A204.1 (cell line): Measurements from ENCODE around the gene GRHL1.

Source experiments
- FAIRE-seq: peaks from 2 replicates; lab custom pipeline; 2012; peaks lifted over from hg19 to GRCh38; lab: Jason Lieb, UNC

The GRHL1 gene

DNA sequence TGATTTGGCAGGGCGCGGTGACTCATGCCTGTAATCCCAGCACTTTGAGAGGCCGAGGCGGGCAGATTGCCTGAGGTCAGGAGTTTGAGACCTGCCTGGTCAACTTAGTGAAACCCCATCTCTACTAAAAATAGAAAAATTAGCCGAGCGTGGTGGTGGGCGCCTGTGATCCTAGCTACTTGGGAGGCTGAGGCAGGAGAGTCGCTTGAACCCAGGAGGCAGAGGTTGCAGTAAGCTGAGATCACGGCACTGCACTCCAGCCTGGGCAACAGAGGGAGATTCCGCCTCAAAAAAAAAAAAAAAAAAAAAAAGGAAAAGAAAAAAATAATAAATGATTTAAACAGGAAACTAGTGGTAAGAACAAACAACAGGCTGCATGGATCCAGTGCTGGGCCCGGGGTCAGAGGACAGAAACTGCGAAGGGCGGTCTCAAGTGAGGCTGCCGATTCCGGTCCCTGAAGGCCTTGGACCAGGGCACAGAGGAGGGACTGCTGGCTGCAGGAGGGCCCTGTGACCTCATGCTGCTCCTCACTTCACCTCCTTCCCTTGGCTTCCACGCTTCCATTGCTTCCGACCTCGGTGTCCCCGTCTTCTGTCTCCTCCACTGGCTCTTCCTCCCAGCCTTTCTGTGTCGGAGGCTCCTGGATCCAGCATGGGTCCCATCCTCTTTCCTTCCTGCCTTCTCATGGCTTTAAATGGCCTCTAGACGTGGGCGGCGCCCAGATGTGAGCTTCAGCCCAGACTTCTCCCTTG, 2.1 kb upstream of the GRHL1 start:
- no peak for FAIRE-seq

DNA sequence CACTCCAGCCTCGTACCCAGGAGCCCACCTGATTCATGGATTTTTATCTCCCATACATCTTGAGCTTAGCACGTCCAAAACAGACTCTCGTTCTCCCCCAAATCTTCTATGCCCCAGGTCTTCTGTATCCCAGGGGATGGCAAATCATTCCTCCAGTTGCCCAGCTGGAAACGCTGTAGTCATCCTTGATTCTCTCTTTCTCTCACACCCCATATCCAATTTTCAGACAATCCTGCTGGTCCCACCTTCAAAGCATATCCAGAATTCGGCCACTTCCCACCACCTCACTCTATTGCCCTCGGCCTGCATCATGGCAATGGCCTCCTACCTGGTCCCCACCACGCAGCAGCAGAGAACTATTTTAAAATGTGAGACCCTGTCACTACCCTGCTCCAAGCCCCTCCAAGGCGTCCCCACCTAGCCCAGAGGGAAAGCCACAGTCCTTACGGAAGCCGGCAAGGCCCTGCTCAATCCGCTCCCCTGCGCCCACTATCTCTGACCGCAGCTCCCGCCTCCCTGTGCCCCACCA, 1.4 kb upstream of the GRHL1 start:
- no peak for FAIRE-seq

DNA sequence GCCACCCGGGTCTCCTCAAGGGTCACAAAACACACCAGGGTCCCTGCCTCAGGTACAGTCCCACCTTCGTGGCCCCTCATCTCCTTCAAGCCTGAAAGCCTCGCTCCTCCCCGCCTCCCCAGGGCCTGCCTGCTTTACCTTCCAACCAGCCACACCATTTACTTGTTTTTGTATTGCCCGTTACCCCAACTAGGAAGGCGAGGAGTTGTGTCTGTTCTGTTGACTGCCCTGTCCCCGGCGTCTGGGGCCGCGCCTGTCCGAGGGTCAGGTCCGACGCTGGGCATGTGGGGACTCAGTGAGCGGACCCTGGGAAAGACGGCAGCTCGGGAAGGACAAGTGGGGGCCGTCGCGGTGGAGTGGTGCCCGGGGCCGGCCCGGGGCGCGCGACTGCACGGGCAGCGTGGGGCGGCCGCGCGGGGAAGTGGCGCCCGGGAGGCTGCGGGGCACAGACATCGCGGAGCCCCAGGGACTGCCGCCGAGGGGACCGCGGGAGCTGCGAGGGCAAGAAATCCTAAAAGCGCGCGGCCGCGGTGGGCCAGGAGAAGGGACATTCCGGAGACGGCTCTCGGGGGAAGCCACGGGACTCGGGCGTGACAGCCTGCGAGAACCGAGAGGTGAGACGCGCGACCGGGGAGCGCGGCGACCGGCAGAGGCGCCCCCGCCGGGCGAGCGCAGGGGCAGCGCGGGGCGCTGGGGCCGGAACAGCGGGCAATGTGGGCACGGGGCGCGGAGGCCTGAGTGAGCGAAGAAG, 797 bp upstream of the GRHL1 start:
- no peak for FAIRE-seq

DNA sequence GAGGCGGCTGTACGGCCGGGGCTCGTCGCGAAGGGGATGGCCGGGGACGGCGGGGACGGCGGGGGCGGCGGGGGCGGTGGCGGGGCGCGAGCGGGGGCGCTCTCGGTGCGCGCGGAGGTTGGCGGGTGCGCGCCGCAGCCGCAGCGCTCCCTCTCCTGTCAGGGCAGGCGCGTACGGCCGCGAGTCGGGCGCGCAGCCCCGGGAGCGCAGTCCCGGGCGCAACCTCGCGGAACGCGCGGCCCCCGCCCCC, 296 bp upstream of the GRHL1 start:
- no peak for FAIRE-seq

DNA sequence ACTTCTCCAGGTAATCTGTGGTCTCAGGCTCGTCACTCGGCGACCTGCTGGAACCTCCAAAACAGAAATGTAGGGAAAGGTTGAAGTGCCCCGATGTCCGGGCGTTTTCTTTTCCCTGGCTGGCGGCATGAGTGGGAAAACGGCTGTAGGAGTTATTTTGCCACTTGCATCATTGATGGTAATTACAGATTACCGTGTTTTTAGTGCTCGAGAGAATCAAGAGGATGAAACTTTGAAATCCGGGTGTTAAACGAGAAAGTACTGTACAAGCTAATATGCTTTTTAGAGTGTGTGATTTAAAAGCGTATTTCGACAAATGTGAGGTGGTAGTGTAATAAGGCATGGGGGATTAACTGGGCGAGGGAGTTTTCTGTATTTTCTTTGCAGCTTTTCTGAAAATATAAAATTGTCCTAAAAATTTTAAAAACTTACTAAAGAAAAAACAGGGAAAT, 819 bp downstream of the GRHL1 start:
- no peak for FAIRE-seq

DNA sequence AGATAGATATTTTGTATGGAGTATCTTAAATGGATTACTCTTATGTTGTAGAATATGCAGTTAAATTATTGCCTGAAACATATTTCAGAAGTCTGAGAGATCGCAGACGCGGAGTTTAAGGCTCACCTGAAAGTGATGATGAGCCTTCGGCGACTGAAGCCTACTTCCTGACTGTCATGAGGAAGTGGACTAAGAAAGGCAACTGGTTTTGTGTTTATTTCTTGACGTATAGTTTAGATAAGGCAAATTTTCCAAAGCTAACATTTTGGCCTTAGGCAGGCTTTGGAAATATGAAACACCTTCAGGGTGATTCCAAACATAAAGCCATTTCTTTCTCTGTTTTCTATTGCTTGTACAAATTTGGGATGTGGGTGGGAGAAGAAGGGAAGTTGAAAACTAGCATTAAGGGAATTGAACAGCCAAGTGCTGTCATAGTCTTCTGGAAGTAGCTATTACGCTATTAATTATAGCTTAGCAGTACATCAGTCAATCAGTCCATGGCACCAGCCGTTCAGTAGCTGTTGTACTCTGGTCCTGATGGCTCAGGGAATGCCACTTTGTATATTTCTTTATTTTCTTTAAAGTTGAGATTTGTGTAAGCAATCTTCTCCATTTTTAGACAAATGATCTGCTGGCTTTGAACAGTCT, 1.5 kb downstream of the GRHL1 start:
- no peak for FAIRE-seq

DNA sequence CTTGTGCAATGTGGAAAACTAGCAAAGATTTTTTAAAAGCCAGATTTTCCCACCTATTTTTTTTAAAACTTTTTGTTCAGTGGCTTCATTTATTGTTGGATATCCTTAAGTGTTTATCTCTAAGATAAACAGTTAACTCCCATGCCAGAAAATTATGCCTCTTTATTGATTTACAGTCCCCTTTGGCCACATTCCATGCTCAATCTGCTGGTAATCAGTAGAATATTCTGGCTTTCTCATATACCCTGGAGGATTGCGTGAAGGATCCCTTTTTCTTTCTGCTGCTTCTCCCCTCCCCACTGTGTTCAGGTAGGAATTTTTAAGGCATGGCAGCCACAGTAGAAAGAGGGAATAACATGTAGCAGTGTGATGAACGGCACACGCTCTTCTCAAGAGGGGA, 2.6 kb downstream of the GRHL1 start:
- FAIRE-seq = no peak

DNA sequence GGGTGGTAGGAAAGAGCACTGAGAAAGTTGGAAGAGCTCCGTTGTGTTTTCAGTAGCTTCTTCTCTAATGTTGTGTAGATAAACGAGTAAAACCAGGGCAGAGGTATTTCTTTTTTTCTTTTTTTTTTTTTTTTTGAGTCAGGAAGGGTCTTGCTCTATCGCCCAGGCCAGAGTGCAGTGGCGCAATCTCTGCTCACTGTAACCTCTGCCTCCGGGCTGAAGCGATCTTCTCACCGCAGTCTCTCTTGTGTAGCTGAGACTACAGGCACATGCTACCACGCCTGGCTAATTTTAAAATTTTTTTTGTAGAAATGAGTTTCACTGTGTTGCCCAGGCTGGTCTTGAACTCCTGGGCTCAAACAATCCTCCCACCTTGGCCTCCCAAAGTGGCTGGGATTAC, 6.6 kb downstream of the GRHL1 start:
- no peak for FAIRE-seq

DNA sequence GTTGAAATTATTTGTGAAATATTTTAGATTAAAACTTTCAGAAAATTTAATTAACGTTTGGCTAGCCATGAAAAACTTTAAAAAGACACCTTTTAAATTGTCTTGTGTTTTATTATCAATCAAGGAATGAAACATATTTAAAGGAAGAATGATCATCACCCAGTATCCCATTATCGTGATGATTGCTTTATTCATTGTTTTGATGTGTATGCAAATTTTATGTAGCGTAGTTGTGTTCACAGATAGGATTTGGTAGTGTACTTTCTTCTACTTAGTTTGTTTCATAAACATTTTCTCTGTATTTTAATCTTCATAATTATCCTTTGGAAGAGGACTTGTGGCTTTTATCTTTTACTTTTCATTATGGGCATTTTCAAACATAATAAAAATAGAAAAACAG, 7.8 kb downstream of the GRHL1 start:
- no peak for FAIRE-seq

DNA sequence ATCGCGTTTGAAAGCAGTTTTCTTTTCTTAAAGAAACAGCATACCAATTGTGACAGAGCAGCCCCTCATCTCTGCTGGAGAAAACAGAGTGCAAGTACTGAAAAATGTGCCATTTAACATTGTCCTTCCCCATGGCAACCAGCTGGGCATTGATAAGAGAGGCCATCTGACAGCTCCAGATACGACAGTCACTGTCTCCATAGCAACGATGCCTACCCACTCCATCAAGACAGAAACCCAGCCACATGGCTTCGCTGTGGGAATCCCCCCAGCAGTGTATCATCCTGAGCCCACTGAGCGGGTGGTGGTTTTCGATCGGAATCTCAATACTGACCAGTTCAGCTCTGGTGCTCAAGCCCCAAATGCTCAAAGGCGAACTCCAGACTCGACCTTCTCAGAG, 9.5 kb downstream of the GRHL1 start:
- FAIRE-seq = no peak

DNA sequence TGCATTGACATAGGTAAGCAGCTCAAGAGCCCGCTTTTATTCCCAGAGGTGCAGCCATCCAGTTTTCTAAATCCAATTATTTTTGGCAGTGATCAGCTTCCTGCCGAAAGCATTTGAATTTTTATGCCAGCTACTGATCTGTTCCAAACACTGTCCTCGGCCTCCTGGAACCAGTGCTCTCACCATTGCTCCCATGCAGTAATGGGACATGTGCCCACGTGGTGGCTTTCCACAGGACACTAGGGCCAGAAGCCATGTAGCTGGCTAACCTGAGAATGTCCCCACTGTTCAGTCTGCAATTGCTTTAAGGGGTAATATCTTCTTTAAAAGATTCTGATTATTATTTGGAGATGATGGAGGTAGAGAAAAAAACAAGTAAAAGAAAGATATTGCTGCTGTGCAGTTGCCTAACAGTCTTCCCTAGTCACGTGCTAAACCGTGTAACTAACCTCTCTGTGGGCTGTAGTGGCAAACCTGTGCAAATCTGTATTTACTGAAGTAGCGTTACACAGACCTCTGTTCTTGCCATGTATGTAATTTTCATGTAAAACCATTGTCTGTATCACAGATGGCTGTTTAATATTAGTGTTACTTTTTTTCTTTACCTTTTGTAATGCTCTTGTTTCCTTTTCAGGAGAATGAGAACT, 13.0 kb downstream of the GRHL1 start:
- no peak for FAIRE-seq

DNA sequence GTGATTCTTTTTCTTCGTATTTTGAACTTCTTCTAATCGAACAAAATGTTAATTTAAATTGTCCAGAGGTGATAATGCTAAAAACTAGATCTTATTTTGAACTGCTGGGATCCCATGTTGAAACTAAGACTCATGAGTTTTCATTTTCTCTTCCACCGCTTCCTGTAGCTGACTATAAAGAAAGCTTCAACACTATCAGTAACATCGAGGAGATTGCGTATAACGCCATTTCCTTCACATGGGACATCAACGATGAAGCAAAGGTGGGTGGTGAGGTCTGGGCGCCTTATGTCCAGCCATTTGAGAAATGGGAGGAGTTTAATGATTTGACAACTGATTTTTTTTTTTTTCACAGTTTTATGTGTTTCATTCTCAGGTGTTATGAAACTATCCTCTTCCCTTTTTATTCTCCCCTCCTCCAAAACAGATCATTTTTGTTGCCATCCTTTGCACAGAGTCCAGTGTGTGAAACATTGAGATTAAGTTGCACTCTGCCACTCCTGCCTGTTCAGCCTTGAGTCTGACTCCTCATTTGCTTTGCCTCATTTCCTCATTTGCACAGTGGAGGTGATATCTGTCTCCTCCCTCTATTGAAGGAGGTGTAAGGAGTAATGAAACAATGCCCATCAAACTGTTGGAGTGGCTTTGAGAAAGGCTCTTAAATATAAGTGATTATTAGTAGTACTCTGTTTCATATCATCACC, 13.8 kb downstream of the GRHL1 start:
- FAIRE-seq = no peak

DNA sequence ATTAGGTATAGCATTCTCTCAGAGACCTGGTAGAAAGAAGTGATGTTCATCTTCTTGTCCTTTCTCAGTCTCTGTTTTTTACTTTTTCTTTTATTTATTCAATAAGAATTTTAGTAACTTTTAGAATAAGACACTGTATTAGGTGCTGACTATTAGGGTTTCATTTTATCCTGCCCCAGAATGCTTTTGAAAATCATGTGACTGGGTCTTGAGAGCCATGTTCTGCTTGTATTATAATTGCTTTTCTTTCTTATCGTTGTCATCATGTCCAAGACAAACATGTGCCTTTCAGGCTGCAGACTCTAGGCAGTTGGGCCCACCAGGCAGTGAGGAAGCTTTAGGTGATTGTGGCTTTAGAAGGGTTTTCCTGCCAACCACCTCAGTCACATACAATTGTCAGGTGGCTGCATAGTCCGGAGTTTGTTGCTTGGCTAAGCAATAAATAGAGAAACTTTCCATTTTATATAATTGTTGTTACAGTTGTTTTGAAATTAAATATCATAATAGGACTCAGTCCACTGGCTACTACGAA, 15.1 kb downstream of the GRHL1 start:
- FAIRE-seq = no peak

DNA sequence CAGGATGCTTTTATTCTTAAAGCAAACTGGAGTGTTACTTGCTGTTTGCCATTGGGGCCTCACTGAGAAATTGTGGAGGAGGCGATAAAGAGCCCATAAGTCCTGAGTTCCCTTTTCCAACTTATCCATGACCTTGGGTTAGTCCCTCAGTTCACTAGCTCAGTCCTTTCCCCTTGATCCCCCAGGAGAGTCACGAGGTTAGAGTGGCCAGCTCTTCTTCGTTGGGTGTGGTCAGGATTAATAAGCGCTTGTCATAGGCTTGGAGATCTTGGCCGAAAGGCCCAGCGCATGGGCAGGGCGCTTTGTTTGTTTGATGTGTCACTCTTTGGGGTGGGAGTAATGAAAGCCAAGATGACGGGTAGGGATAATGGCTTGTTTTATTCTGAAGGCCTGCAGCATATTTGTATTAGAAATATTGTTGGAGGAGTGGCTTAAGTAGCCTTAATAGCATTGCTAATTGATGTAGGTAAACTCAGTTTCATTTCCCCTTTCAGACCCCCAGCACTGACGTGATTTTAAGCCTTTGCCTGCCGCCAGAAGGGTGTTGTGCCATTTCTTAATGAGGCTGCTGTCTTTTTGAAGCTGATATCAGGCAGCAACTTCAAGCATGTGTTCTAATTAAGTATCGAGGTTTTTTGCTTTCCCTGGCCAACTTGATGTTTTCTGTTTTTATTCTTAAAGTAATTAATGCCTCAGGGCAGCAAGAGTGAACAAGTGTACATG, 15.7 kb downstream of the GRHL1 start:
- no peak for FAIRE-seq

DNA sequence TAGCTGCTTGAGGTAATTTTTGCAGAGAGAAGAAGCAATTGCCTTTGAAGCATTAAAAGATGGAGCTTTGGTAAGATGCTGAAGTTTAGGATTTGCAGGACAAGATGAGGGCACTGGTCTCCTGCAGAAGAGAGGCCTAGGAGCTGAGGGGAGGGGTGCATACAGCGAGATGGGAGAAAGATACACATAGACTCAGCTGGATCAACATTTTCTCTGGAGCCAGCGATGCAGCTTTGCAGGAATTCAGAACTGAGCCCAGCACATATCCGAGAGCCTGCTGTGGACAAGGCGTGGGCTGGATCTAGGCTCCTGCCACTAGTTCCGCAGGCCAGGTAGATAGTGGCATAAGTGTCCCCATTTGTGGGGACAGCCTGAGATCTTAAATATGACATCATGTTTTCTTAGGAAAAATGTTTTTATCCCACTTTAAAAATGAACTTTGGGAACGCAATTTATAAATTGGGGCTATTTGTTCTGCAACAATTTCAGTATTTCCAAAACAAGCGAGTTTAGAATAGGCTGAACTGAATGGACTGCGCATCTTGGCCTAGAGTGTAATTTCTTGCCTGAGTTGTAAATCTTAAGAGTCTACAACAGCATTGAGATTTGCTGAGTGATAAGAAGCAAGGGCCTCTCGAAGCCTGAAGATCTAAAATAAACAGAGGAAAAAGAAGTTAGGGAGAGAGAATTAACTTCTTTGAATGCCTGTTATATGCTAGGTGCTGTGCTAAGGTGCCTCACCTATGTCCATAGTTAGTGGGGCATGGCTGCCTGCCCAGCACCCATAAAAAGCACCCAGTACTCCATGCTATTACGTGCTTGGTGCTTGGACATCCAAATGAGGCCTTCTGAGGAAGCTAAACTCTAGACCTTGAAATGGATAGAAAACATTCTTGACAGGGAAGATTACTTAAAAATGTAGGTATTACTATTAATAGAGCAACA, 17.3 kb downstream of the GRHL1 start:
- no peak for FAIRE-seq

DNA sequence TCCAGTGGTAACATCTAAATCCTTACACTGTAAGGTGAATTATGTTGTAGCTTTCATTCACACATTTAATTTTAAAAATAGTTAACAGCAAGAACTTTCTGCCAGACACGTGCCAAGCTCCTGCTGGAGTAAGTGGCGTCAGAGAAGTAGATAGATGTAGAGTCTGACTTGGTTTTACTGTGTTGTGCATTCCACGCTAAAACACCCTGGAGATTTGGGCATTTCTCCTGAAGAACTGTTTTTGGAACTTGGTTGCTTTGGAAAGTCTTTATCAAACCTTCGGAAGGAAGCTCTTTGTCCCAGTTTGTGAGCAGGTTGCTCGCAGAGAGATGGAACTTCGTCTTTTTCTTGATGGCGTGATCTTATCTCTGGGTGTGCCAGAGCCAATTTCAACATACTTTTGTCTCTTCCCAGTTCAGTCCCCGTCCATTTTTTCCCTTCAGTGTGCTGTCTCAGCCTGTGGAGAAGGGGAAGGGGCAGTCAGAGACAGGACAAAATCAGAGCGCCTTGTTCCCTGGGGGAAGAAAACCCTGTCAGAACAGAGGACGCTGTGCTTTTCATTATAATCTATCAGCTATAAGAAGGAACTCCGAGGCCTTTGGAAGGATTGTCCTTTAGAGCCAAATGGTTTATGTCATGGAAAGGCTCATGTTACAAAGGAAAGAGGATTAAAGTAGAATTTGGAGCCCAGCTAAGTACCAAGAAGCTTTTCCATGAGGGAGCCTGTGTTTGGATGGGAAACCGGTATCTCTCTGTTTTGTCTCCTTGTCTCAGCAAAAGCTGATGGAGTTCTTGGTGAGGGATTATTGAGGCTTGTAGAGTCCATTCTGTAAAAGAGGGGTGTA, 18.9 kb downstream of the GRHL1 start:
- FAIRE-seq = no peak

DNA sequence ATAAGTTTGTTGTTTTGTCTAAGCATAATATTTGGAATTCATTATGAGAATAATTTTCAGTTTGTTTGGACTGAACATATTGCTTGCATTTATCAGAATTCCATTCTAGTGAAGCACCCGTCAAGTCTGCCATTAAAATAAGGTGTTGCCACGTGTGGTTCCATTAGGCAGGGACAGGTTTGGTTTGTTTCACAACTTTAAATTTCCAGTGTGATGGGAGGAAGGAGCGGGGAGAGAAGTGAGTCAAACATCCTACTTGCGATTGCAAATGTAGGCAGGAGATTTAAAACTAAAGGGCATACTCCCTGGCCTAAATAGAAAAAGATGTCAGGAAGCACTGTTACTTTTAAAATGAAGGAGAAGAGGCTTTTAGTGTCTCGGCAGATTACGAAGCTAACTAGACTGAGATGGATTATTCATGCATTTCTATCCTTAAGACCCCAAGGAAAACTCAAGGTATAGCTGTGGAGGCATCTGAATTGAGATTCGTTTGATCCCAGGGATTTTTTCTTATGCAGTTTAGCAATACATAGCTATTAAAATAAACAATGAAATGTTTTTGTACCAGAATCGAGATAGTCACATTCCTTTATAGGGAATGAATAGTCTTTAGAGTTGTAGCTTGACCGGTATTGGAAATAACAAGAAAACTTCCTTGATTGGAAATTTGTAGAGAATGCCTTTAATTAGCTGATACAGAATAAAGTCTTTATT, 19.8 kb downstream of the GRHL1 start:
- no peak for FAIRE-seq

DNA sequence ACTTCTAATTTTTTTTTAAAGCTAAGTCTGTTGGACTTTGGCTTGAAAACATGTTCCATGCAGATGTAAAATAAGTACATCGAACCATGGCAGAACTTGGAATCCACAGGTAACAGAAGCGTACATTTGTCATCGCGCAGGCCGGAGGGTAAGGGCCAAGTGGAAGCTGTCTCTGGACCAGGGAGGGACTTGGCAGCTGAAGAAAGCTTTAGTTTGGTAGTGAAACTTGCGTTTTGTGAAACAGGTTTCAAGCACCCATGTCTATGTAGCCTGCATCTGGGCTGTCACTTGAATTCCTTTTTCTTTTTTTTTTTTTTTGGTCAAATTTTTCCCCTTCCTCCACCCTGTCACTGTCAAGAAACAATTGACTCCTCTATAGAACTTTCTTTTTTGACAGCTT, 20.4 kb downstream of the GRHL1 start:
- no peak for FAIRE-seq
